ENCODE measurements around the gene FAM72A. TPM values are rescaled to one million over a fixed set of nuclear protein-coding genes. Genes with fewer than 3 reads are reported as not detected.
A peak's percentile ranks its signal among the peaks of the same experiment; 100 is the strongest.
"Not testable (repeated sequence)": the region's sequence is repeated elsewhere in the genome, so short reads cannot be mapped to it uniquely, and the experiment has no call there.

The FAM72A gene
- total and polyA plus RNA-seq, 7 donors = 0.71 to 4.9 (median 0.94) TPM; not detected in 1

DNA sequence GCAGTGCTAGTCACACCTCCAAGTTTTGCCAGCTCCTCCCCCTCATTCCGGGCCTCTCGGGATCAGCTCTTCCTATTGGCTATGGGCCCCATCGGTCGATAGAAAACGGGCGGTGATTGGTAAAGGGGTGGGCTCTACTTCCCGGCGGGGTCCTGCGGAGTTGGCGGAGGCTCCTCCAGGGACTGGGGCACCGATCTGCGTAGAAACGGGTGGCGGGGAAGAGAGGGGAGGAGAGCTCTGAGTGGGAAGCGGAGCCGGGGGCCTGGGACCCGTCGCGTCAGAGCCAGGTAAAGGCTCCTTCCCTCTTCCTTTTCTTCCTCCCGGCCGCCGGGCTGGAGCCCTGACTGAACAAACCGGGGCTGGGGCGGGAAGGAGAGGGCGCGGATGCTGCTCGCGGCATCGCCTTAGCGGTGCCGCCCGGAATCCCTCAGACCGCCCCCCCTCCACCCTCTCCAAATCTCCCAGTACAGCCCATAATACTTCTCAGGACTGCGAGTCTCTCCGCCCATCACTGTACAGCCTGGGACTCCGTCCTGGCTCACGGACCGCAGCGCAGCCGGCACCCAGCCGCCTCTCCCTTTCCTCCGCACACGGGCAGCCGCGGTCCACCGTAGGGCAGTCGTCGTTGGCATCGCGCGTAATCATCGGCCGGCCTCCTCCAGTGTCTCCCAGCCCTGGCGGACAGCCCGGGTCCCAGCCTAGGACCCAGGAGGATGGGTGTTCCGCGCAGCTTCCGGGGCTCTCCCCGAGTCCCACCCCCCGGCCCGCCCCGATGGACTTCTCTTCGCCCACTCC is 922 bp upstream of the FAM72A start, which contains the start of gene SRGAP2:
Gene SRGAP2 (plus strand): TSS at position 178 of the 795 bp plus-strand sequence. CDS start 2,430 bp downstream, outside the sequence.
- TF ChIP-seq POLR2AphosphoS5 (IDR thresholded peaks at IDR 0.05) = peak; percentile 57 to 77 (median 66)
- DNase-seq = peak; percentile 88
- H3K4me1 ChIP-seq; H3K27me3 ChIP-seq; intact Hi-C loops (cut with DNase I); H3K36me3 ChIP-seq; H3K9me3 ChIP-seq: not testable (repeated sequence)
- peak within 1 kb of the TSS; percentile 88 to 90 (median 89) for H3K27ac ChIP-seq
- WGBS, 2 donors = 0% methylated on average over 29 to 32 of the region's 63 CpGs
- peak within 1 kb of the TSS; percentile 45 to 57 (median 55) for H3K4me3 ChIP-seq

- H3K4me3 ChIP-seq; intact Hi-C loops (cut with DNase I); H3K4me1 ChIP-seq; H3K27me3 ChIP-seq; H3K27ac ChIP-seq; H3K36me3 ChIP-seq; DNase-seq; H3K9me3 ChIP-seq: not testable (repeated sequence)
- 28 to 70% methylated on average over 3 of the region's 3 CpGs for WGBS, 2 donors
Measured at GRCh38 chr1:206196748-206197424, 5.8 kb downstream of the FAM72A start.

- H3K36me3 ChIP-seq; intact Hi-C loops (cut with DNase I); H3K4me3 ChIP-seq; H3K9me3 ChIP-seq; H3K27ac ChIP-seq; H3K27me3 ChIP-seq; H3K4me1 ChIP-seq; DNase-seq: not testable (repeated sequence)
- no CpG with 5 or more reads among the region's 2 CpGs for WGBS, 2 donors
Measured at GRCh38 chr1:206195182-206195581, 7.5 kb downstream of the FAM72A start.

GRCh38 chr1:206186826-206187225 is 15.8 kb downstream of the FAM72A start:
- H3K27ac ChIP-seq; intact Hi-C loops (cut with DNase I); H3K4me1 ChIP-seq; H3K36me3 ChIP-seq; H3K4me3 ChIP-seq; DNase-seq; H3K27me3 ChIP-seq; H3K9me3 ChIP-seq: not testable (repeated sequence)
- WGBS, 2 donors = 83 to 91% methylated on average over 2 of the region's 4 CpGs

DNA sequence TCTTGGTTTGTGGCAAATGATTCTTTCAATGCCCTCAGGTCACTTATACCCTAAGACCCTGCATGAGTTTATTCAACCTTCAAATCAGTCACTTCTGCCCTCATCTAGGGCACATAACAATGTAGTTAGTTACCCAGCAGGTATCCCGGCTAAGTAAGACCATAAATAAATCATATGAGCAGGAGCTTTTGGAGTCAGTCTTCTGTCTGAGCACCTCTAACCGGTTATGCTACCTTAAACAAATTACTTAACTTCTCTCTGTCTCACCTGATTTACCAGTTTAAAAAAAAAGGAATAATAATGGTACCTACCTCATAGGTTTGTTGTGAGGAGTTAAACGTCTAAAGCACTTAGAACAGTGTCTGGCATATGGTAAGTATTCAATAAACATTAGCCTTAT is 16.9 kb downstream of the FAM72A start:
- H3K27ac ChIP-seq; H3K9me3 ChIP-seq; H3K4me3 ChIP-seq; H3K4me1 ChIP-seq; intact Hi-C loops (cut with DNase I); H3K36me3 ChIP-seq; DNase-seq; H3K27me3 ChIP-seq: not testable (repeated sequence)
- no CpG with 5 or more reads among the region's 3 CpGs for WGBS, 2 donors

GRCh38 chr1:206183788-206184187 is 18.9 kb downstream of the FAM72A start:
- H3K27ac ChIP-seq; H3K9me3 ChIP-seq; intact Hi-C loops (cut with DNase I); H3K36me3 ChIP-seq; H3K4me1 ChIP-seq; DNase-seq; H3K4me3 ChIP-seq; H3K27me3 ChIP-seq: not testable (repeated sequence)
- 46 to 89% methylated on average over 1 of the region's 2 CpGs for WGBS, 2 donors

DNA sequence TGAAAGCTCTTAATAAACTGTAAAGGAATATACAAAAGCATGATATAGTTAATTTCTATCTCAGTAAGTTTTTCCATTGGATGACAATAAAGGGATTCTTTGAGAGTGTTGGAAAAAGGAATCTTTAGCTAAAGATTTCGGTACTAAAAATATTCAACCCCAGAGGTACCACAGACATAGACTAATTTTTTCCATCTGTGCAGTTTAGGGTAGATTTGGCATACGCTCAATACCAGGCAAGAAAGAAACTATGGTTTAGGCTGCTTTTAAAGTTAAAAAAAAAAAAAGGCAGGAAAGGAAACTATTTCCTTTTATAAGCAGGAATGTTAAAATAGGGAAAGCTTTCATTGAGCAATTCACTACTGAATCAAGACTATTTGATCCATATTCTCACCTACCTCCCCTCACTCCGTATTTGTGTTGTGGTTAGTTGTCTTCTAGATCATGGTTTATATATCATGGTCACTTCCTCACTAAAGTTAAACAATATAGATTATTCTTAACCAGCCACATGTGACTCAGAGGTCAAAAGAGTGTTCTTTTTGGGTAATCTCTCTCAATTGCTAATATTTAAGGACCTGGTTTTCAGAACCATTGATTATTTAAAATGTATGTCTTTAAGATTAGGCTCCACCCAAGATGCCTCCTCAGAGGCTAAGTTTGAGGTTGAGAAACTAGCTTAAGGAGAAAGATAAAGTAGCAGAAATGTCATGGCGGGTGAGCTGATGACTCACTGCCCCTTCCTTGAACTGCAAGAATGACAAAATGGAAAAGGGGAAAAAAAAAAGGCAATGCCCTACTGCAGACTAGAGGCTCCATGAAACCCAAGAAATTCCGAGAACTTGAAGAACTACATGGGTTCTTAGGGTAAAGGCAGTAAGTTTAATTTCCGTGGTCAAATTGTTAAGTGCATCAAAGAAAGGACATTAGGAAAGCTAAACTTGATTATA is 20.0 kb downstream of the FAM72A start:
- H3K4me1 ChIP-seq; intact Hi-C loops (cut with DNase I); DNase-seq; H3K9me3 ChIP-seq; H3K27me3 ChIP-seq; H3K36me3 ChIP-seq; H3K4me3 ChIP-seq; H3K27ac ChIP-seq: not testable (repeated sequence)
- 88 to 91% methylated on average over 4 of the region's 6 CpGs for WGBS, 2 donors

DNA sequence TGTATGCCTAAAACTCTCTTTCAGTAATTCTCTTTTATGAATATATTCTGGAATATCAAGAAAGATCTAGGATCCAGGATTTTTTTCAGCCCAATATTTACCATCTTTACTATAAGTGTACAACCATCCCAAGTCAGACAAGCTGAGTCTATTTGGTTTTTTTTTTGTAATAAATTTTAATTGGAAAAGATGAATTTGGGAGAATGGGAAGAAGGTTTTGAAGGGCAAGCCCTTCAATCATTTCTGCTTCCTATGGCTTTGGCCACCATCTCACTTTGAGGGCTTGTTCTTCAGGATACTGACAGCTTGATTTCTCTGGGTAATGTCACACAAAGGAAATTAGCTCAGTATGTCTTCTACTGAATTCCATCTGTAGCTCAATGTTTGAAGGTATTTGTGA is 23.0 kb downstream of the FAM72A start:
- H3K36me3 ChIP-seq; H3K4me1 ChIP-seq; intact Hi-C loops (cut with DNase I); H3K9me3 ChIP-seq; H3K27me3 ChIP-seq; H3K27ac ChIP-seq; DNase-seq; H3K4me3 ChIP-seq: not testable (repeated sequence)

DNA sequence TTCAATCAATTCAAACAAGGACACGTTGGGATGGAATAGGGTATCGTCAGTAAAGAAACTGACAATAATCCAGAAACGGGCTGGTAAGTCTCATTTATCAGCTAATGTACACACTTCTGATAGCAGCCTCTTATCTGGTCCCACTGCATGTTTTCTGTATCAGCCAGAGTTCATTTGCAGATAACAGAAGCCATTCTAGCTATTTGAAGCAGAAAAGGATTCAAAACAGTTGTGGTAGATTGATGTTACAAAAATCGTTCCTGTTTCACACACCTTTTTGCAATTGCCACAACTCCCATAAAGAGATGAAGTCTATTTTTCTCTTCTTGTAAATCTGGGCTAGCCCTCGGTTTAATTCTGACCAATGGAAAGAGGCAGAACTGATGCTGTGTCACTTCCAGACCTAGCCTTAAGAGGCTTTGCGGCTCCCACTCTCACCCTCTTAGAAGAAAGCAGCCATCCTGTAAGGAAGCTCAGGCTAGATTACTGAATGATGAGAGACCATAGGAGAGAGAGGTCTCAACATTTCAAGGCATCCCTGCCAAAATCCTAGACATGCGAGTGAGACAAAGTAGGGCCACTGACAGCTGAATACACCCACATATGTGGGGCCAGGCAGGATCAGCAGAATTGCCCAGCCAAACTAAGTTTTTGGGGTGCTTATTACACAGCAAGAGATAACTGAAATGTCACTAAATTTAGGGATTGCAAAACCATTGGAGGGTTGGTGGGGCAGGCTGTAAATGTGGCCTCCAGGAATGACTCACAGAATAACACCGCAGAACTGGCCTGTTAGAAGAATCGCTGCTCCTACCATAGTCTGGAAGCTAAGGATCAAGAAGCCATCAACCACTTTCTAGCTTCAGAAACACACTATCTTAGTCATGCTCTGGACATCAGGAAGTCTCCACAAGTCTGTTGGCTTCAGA is 24.3 kb downstream of the FAM72A start:
- H3K4me3 ChIP-seq; DNase-seq; intact Hi-C loops (cut with DNase I); H3K27me3 ChIP-seq; H3K36me3 ChIP-seq; H3K9me3 ChIP-seq; H3K4me1 ChIP-seq; H3K27ac ChIP-seq: not testable (repeated sequence)
- 81 to 87% methylated on average over 9 of the region's 9 CpGs for WGBS, 2 donors

DNA sequence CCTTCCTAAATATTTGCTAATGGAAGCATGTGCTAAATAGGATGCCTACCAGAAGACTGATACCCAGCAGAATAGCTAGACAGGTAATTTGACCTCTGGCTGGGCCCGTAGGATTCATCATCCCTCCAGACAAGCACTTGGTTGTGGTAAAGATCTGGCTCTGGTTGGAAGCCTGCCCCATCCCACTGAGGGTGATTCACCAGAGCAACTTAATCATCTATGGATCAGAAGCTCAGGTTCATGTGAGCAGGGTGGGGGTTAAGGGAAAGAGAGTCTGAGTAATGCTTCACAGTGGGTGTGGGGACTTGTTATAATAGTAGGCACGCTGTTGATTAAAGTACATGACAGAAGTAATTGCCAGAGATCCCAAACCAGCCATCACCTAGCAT is 26.5 kb downstream of the FAM72A start:
- H3K27ac ChIP-seq; H3K9me3 ChIP-seq; H3K4me1 ChIP-seq; DNase-seq; H3K4me3 ChIP-seq; H3K27me3 ChIP-seq; intact Hi-C loops (cut with DNase I); H3K36me3 ChIP-seq: not testable (repeated sequence)
- WGBS, 2 donors = 92 to 96% methylated on average over 1 of the region's 2 CpGs

- H3K27ac ChIP-seq; intact Hi-C loops (cut with DNase I); DNase-seq; H3K4me3 ChIP-seq; H3K27me3 ChIP-seq; H3K36me3 ChIP-seq; H3K9me3 ChIP-seq; H3K4me1 ChIP-seq: not testable (repeated sequence)
- WGBS, 2 donors = 49 to 71% methylated on average over 1 of the region's 4 CpGs
Measured at GRCh38 chr1:206175459-206176113, 27.1 kb downstream of the FAM72A start.
